Measurements from ENCODE around the gene CCDC60. TPM values are rescaled to one million over a fixed set of nuclear protein-coding genes. Genes with fewer than 3 reads are reported as not detected.
"Not testable (repeated sequence)": the region's sequence is repeated elsewhere in the genome, so short reads cannot be mapped to it uniquely, and the experiment has no call there.

The CCDC60 gene
- total RNA-seq, 2 experiments from 2014 or later, result not detected

DNA sequence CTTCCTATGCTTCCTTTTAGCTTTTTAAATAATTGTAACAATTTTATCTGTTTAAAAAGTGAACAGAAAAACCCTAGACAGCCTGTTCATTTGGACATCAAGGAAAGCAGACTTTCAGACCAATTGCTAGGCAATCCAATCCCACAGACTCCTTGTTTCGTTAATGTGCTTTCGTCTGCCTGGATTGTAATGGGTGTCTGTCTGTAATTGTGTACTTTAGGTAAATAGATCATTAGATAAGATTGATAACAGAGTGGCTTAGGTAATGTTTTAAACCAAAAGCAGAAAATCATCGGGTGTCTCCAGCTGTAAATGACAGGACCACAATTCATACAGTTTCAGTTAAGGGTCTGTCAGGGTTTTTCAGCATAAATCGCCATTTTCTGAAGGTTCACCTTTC lies 19.6 kb downstream of the CCDC60 start:
- Mint-ChIP-seq H3K36me3 (ENCODE audit: low read depth) (no peaks in the 10 kb centered on the region), H3K9me3 (peaks cover 15% of the 10 kb centered on the region), H3K27me3 (peaks cover 2% of the 10 kb centered on the region), H3K27ac (no peak overlapping the region), H3K4me3 (no peak overlapping the region), H3K4me1 (no peaks in the 10 kb centered on the region)
- DNase-seq, result no peak
- CTCF ChIA-PET, result no interaction called here
- POLR2A ChIA-PET, result no interaction called here

DNA sequence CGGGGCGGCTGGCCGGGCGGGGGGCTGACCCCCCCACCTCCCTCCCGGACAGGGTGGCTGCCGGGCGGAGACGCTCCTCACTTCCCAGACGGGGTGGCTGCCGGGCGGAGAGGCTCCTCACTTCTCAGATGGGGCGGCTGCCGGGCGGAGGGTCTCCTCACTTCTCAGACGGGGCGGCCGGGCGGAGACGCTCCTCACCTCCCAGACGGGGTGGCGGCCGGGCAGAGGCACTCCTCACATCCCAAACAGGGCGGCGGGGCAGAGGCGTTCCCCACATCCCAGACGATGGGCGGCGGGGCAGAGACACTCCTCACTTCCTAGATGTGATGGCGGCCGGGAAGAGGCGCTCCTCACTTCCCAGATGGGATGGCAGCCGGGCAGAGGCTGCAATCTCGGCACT lies 25.8 kb downstream of the CCDC60 start:
- H3K4me3 Mint-ChIP-seq; CTCF ChIA-PET; H3K9me3 Mint-ChIP-seq; H3K36me3 Mint-ChIP-seq (ENCODE audit: low read depth); DNase-seq; H3K4me1 Mint-ChIP-seq; H3K27me3 Mint-ChIP-seq; POLR2A ChIA-PET; H3K27ac Mint-ChIP-seq: not testable (repeated sequence)

GRCh38 chr12:119363037-119363436 lies 28.5 kb downstream of the CCDC60 start:
- DNase-seq, result no peak
- Mint-ChIP-seq H3K27ac (no peak overlapping the region), H3K27me3 (peaks cover 8% of the 10 kb centered on the region), H3K36me3 (ENCODE audit: low read depth) (no peaks in the 10 kb centered on the region), H3K4me1 (no peaks in the 10 kb centered on the region), H3K9me3 (peaks cover 5% of the 10 kb centered on the region), H3K4me3 (no peak overlapping the region)
- ChIA-PET POLR2A (no interaction called here), CTCF (interaction anchor here (0.5 to 1.7 kb wide), 2 partner anchors 13 to 800 kb away, joined by 4 to 7 read pairs; no protein-coding TSS in a partner anchor)

GRCh38 chr12:119363490-119363889 lies 29.0 kb downstream of the CCDC60 start:
- H3K27ac Mint-ChIP-seq, result no peak overlapping the region
- CTCF ChIA-PET, result interaction anchor here (0.5 to 1.7 kb wide), 2 partner anchors 12 to 800 kb away, joined by 4 to 7 read pairs; no protein-coding TSS in a partner anchor
- peaks cover 2% of the 10 kb centered on the region for H3K9me3 Mint-ChIP-seq

GRCh38 chr12:119365451-119365850 lies 30.9 kb downstream of the CCDC60 start:
- no peak for DNase-seq
- H3K9me3 Mint-ChIP-seq, result no peaks in the 10 kb centered on the region
- no peaks in the 10 kb centered on the region for H3K4me1 Mint-ChIP-seq
- ChIA-PET POLR2A (no interaction called here), CTCF (no interaction called here)
- no peak overlapping the region for H3K4me3 Mint-ChIP-seq
- H3K36me3 Mint-ChIP-seq (ENCODE audit: low read depth), result no peaks in the 10 kb centered on the region
- H3K27ac Mint-ChIP-seq, result no peak overlapping the region
- peaks cover 10% of the 10 kb centered on the region for H3K27me3 Mint-ChIP-seq

More at GRCh38 chr12:119363490-119363889, 29.0 kb downstream of the CCDC60 start:
- H3K27me3 Mint-ChIP-seq, result peaks cover 8% of the 10 kb centered on the region
- H3K36me3 Mint-ChIP-seq (ENCODE audit: low read depth), result no peaks in the 10 kb centered on the region
- POLR2A ChIA-PET, result no interaction called here
- no peak overlapping the region for H3K4me3 Mint-ChIP-seq
- H3K4me1 Mint-ChIP-seq, result no peaks in the 10 kb centered on the region
- no peak for DNase-seq

DNA sequence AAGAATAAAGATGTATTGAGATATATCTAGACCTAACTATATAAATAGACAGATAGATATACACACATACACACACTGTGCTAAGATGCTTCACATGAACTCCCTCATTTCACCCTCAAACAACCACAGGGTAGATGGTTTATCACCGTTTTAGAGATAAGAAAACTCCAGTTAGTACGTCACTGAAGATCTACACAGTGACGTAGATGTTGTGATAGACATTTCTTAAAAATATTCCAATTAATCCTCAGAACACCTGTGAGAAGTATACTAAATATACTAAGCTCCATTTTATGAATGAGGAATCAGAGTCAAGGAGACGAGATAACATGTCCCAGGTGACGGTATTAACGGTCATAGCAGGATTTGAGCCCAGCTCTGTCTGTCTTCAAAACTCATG lies 31.5 kb downstream of the CCDC60 start:
- POLR2A ChIA-PET, result no interaction called here
- no peaks in the 10 kb centered on the region for H3K36me3 Mint-ChIP-seq (ENCODE audit: low read depth)
- H3K4me3 Mint-ChIP-seq, result no peak overlapping the region
- CTCF ChIA-PET, result no interaction called here
- H3K4me1 Mint-ChIP-seq, result no peaks in the 10 kb centered on the region
- no peak for DNase-seq
- no peak overlapping the region for H3K27ac Mint-ChIP-seq
- H3K27me3 Mint-ChIP-seq, result peaks cover 10% of the 10 kb centered on the region
- no peaks in the 10 kb centered on the region for H3K9me3 Mint-ChIP-seq

DNA sequence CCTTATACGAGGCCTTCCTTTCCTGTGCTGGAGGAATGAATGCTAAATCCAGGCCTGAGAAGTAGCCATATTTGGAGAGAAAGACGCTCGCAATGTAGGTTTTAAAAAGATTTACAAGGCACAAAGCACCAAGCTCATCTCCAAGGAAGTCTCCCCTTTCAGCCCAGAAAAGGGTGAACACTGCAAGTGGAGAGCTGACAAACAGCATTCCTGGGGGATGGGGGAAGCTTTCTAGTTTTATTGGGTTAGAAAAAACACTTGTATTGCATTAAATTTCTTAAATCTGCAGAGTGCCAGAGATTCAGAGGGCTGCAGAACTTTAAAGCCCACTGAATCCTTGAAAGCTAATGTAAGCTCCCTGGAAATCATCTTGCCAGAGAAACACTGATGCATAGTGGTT lies 34.6 kb downstream of the CCDC60 start:
- Mint-ChIP-seq H3K4me3 (no peak overlapping the region), H3K27ac (no peak overlapping the region), H3K27me3 (peaks cover 9% of the 10 kb centered on the region), H3K9me3 (no peaks in the 10 kb centered on the region), H3K4me1 (no peaks in the 10 kb centered on the region), H3K36me3 (ENCODE audit: low read depth) (no peaks in the 10 kb centered on the region)
- POLR2A ChIA-PET, result no interaction called here
- no peak for DNase-seq
- CTCF ChIA-PET, result no interaction called here

GRCh38 chr12:119369907-119370546 lies 35.5 kb downstream of the CCDC60 start:
- H3K4me1 Mint-ChIP-seq, result no peaks in the 10 kb centered on the region
- no peak overlapping the region for H3K27ac Mint-ChIP-seq
- H3K9me3 Mint-ChIP-seq, result no peaks in the 10 kb centered on the region
- H3K27me3 Mint-ChIP-seq, result peaks cover 7% of the 10 kb centered on the region
- no peak overlapping the region for H3K4me3 Mint-ChIP-seq
- ChIA-PET POLR2A (no interaction called here), CTCF (no interaction called here)
- DNase-seq, result no peak
- H3K36me3 Mint-ChIP-seq (ENCODE audit: low read depth), result no peaks in the 10 kb centered on the region

DNA sequence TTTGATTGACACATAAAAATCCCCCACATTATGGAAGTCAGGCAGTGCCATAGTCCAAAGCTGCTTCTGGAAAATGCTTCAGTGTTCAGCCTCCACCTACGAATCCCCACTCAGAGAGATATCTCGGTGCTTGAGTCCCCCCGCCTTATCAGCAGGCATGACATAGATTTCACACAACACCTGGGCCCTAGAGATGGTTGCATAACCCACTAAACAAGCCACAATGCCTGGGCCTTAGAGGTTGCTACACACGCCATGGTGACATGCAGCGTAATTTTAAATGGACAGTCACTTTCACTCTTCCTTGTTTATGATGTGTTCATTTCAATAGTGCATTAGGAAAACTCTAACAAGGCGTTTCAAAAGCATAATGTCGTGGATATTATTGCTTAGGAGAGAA lies 38.0 kb downstream of the CCDC60 start:
- Mint-ChIP-seq H3K9me3 (no peaks in the 10 kb centered on the region), H3K4me1 (peaks cover 11% of the 10 kb centered on the region), H3K4me3 (no peak overlapping the region), H3K27ac (no peak overlapping the region), H3K36me3 (ENCODE audit: low read depth) (no peaks in the 10 kb centered on the region), H3K27me3 (peaks cover 5% of the 10 kb centered on the region)
- DNase-seq, result no peak
- CTCF ChIA-PET, result interaction anchor here (0.8 kb wide), 1 partner anchor 1649 kb away, joined by 3 read pairs; no protein-coding TSS in a partner anchor
- POLR2A ChIA-PET, result no interaction called here

GRCh38 chr12:119373001-119373400 lies 38.5 kb downstream of the CCDC60 start:
- ChIA-PET POLR2A (no interaction called here), CTCF (interaction anchor here (1.7 kb wide), 1 partner anchor 11 kb away, joined by 4 read pairs; no protein-coding TSS in a partner anchor)
- H3K4me3 Mint-ChIP-seq, result no peak overlapping the region
- no peak for DNase-seq
- no peaks in the 10 kb centered on the region for H3K9me3 Mint-ChIP-seq
- peaks cover 5% of the 10 kb centered on the region for H3K27me3 Mint-ChIP-seq
- H3K27ac Mint-ChIP-seq, result no peak overlapping the region
- no peaks in the 10 kb centered on the region for H3K36me3 Mint-ChIP-seq (ENCODE audit: low read depth)
- peaks cover 11% of the 10 kb centered on the region for H3K4me1 Mint-ChIP-seq

DNA sequence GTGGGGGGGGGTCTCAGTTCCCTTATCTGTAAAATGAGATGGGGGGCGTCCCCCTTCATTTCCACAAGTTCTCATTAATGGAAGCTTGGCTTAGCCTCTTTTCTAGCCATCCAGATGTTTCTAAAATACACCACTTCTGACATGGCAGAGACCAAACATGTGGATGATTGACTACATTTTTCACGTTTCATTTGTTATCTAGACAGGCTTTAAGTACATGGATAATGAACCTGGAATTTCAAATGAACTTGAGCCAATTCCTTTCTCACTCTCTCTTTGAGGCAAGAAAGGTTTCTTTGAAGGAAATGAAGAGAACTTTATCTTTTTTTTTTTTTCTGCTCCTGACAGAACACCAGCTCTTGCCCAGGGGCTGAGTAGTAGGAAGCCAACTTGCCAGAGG lies 39.1 kb downstream of the CCDC60 start:
- no peak overlapping the region for H3K27ac Mint-ChIP-seq
- peaks cover 5% of the 10 kb centered on the region for H3K27me3 Mint-ChIP-seq
- H3K4me1 Mint-ChIP-seq, result peaks cover 11% of the 10 kb centered on the region
- no peak overlapping the region for H3K4me3 Mint-ChIP-seq
- ChIA-PET CTCF (interaction anchor here (1.7 kb wide), 1 partner anchor 10 kb away, joined by 4 read pairs; no protein-coding TSS in a partner anchor), POLR2A (no interaction called here)
- H3K9me3 Mint-ChIP-seq, result no peaks in the 10 kb centered on the region
- no peaks in the 10 kb centered on the region for H3K36me3 Mint-ChIP-seq (ENCODE audit: low read depth)
- DNase-seq, result no peak

DNA sequence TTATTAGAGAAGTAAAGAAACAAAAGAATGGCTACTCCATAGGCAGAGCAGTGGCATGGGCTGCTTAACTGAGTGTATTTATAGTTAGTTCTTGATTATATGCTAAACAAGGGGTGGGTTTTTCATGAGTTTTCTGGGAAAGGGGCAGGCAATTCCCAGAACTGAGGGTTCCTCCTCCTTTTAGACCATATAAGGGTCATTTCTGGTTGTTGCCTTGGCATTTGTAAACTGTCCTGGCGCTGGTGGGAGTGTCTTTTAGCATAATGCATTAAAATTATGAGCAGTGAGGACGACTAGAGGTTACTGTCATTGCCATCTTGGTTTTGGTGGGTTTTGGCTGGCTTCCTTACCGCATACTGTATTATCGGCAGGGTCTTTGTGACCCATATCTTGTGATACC lies 40.1 kb downstream of the CCDC60 start:
- DNase-seq, result no peak
- Mint-ChIP-seq H3K4me3 (no peak overlapping the region), H3K27me3 (peaks cover 3% of the 10 kb centered on the region)

DNA sequence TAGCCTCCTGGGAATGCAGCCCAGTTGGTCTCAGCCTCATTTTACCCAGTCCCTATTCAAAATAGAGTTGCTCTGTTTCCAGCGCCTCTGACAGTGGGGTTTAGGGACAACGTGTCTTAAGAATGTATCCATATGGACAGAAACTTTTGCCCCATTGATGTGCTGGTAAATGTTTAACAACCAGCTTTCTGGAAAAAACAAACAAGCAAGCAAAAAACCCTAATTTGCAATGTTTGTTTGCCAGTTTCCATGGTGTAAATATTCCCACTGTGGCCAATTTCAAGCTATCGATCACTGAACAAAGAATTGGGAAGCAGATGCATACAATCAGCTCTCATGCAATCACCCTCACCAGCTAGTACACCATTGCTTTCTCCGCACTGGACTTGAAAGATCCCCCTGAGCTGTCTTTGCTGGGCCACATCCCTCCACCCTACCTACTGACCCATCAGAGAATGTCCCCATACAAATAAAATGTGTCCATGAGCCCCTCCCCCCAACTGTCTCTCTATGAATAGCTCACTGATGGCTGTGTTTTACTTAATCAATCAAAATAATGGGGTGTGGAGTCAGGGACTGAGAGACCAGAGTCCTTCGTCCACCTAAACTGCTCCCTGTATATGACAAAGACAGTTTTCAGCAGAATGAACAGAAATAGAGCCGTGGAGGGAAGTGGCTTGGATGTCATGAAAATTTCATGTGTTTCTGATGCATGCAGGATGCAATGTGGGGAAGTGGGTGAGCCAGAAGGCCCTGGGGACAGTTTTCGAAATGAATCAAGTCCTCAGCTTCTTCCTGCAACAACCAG lies 40.8 kb downstream of the CCDC60 start:
- H3K4me3 Mint-ChIP-seq, result no peak overlapping the region
- H3K36me3 Mint-ChIP-seq (ENCODE audit: low read depth), result no peaks in the 10 kb centered on the region
- POLR2A ChIA-PET, result no interaction called here
- H3K27ac Mint-ChIP-seq, result no peak overlapping the region
- peaks cover 11% of the 10 kb centered on the region for H3K4me1 Mint-ChIP-seq
- CTCF ChIA-PET, result interaction anchor here (0.6 to 1.6 kb wide), 2 partner anchors 12 to 447 kb away, joined by 3 to 4 read pairs; no protein-coding TSS in a partner anchor
- no peak for DNase-seq
- H3K27me3 Mint-ChIP-seq, result peaks cover 3% of the 10 kb centered on the region
- H3K9me3 Mint-ChIP-seq, result no peaks in the 10 kb centered on the region

More for the DNA sequence above, 40.1 kb downstream of the CCDC60 start:
- ChIA-PET POLR2A (no interaction called here), CTCF (interaction anchor here (1.7 kb wide), 1 partner anchor 9 kb away, joined by 4 read pairs; no protein-coding TSS in a partner anchor)
- Mint-ChIP-seq H3K9me3 (no peaks in the 10 kb centered on the region), H3K27ac (no peak overlapping the region), H3K36me3 (ENCODE audit: low read depth) (no peaks in the 10 kb centered on the region), H3K4me1 (peaks cover 11% of the 10 kb centered on the region)

Data from activated CD4-positive, alpha-beta T cell treated with anti-CD3 and anti-CD28 coated beads, Interleukin-2, amount 10 ng/mL, durations not matched to agents 7 days and 5 days (primary cell).